ENCODE results near the gene IL21R.

DNA sequence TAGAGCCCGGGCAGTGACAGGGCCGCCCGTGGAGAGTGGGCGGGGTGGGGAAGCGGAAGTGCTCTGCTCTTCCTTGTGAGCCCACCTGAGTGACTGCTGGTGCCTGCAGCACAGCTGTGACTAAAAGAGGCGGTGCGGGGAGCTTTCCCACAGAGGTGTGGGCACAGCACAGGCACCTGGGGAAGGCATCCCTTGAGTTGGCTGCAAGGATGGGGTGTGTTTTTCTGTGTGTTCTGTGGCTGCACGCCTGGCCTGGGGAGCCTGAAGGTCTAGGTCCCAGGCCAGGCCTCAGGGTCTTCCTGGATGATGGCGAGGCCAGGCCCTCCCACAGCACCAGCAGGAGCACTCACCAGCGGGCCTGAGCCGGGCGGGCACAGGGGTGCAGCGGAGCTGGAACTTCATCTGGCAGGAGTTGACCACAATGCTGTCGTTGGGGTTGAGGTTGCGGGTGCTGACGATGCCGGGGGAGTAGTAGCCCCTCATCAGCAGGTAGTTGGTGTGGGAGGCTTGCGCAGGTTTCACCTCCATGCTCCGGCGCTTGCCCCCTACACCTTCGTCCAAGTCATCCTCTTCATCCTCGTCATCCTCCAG, 67.1 kb downstream of the IL21R start:
- TF ChIP-seq, protein P1, sequence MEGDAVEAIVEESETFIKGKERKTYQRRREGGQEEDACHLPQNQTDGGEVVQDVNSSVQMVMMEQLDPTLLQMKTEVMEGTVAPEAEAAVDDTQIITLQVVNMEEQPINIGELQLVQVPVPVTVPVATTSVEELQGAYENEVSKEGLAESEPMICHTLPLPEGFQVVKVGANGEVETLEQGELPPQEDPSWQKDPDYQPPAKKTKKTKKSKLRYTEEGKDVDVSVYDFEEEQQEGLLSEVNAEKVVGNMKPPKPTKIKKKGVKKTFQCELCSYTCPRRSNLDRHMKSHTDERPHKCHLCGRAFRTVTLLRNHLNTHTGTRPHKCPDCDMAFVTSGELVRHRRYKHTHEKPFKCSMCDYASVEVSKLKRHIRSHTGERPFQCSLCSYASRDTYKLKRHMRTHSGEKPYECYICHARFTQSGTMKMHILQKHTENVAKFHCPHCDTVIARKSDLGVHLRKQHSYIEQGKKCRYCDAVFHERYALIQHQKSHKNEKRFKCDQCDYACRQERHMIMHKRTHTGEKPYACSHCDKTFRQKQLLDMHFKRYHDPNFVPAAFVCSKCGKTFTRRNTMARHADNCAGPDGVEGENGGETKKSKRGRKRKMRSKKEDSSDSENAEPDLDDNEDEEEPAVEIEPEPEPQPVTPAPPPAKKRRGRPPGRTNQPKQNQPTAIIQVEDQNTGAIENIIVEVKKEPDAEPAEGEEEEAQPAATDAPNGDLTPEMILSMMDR (IDR thresholded peaks at IDR 0.05) = no peak
- no peak for TF ChIP-seq POLR2A (IDR thresholded peaks at IDR 0.05)

All from heart left ventricle (tissue), 13 donors.